ENCODE measurements around the gene PTPRD.

Gene PTPRD

GRCh38 chr9:8599937-8600336 lies 2012.9 kb downstream of the PTPRD start:
- no peaks in the 10 kb centered on the region for H4K20me1 ChIP-seq (ENCODE audit: insufficient read depth)
- H3K27ac ChIP-seq = no peak overlapping the region
- no peak overlapping the region for H3K9ac ChIP-seq
- TF ChIP-seq CTCF (conservative IDR thresholded peaks at IDR 0.05; ENCODE audit: low read depth, low read length) = no peak
- H3K79me2 ChIP-seq (ENCODE audit: insufficient read depth, low read depth) = no peaks in the 10 kb centered on the region
- no peaks in the 10 kb centered on the region for H3K27me3 ChIP-seq (ENCODE audit: insufficient read depth, low read depth)
- H3K4me2 ChIP-seq = no peak overlapping the region
- H3K4me3 ChIP-seq (IDR thresholded peaks at IDR 0.05; ENCODE audit: insufficient read depth, low read depth, low read length) = no peak overlapping the region
- no peaks in the 10 kb centered on the region for H3K4me1 ChIP-seq (ENCODE audit: low read depth, poor library complexity, severe bottlenecking)
- H2AFZ ChIP-seq (ENCODE audit: low read depth) = no peak overlapping the region
- H3K36me3 ChIP-seq (ENCODE audit: insufficient read depth) = no peaks in the 10 kb centered on the region

GRCh38 chr9:8589476-8589875 lies 2023.3 kb downstream of the PTPRD start:
- Histone ChIP-seq H3K36me3 (ENCODE audit: insufficient read depth) (no peaks in the 10 kb centered on the region), H3K4me2 (no peak overlapping the region), H3K27me3 (ENCODE audit: insufficient read depth, low read depth) (no peaks in the 10 kb centered on the region), H4K20me1 (ENCODE audit: insufficient read depth) (no peaks in the 10 kb centered on the region), H3K4me1 (ENCODE audit: low read depth, poor library complexity, severe bottlenecking) (no peaks in the 10 kb centered on the region), H3K27ac (no peak overlapping the region), H3K9ac (no peak overlapping the region), H2AFZ (ENCODE audit: low read depth) (no peak overlapping the region), H3K4me3 (IDR thresholded peaks at IDR 0.05; ENCODE audit: insufficient read depth, low read depth, low read length) (no peak overlapping the region), H3K79me2 (ENCODE audit: insufficient read depth, low read depth) (no peaks in the 10 kb centered on the region)
- no peak for TF ChIP-seq CTCF (conservative IDR thresholded peaks at IDR 0.05; ENCODE audit: low read depth, low read length)

- H3K4me1 ChIP-seq (ENCODE audit: low read depth, poor library complexity, severe bottlenecking) = no peaks in the 10 kb centered on the region
- no peak overlapping the region for H3K27ac ChIP-seq
- no peak overlapping the region for H3K9ac ChIP-seq
- no peak overlapping the region for H3K4me2 ChIP-seq
- H4K20me1 ChIP-seq (ENCODE audit: insufficient read depth) = no peaks in the 10 kb centered on the region
- H2AFZ ChIP-seq (ENCODE audit: low read depth) = no peak overlapping the region
- no peaks in the 10 kb centered on the region for H3K36me3 ChIP-seq (ENCODE audit: insufficient read depth)
- no peak overlapping the region for H3K4me3 ChIP-seq (IDR thresholded peaks at IDR 0.05; ENCODE audit: insufficient read depth, low read depth, low read length)
- H3K79me2 ChIP-seq (ENCODE audit: insufficient read depth, low read depth) = no peaks in the 10 kb centered on the region
- H3K27me3 ChIP-seq (ENCODE audit: insufficient read depth, low read depth) = no peaks in the 10 kb centered on the region
- no peak for TF ChIP-seq CTCF (conservative IDR thresholded peaks at IDR 0.05; ENCODE audit: low read depth, low read length)
Observed at GRCh38 chr9:8585036-8585435, 2027.8 kb downstream of the PTPRD start.

- Histone ChIP-seq H4K20me1 (ENCODE audit: insufficient read depth) (no peaks in the 10 kb centered on the region), H3K9ac (no peak overlapping the region), H3K27me3 (ENCODE audit: insufficient read depth, low read depth) (no peaks in the 10 kb centered on the region), H3K79me2 (ENCODE audit: insufficient read depth, low read depth) (no peaks in the 10 kb centered on the region), H3K4me1 (ENCODE audit: low read depth, poor library complexity, severe bottlenecking) (no peaks in the 10 kb centered on the region), H3K27ac (no peak overlapping the region), H3K4me3 (IDR thresholded peaks at IDR 0.05; ENCODE audit: insufficient read depth, low read depth, low read length) (no peak overlapping the region), H3K4me2 (no peak overlapping the region), H3K36me3 (ENCODE audit: insufficient read depth) (no peaks in the 10 kb centered on the region), H2AFZ (ENCODE audit: low read depth) (no peak overlapping the region)
- TF ChIP-seq CTCF (conservative IDR thresholded peaks at IDR 0.05; ENCODE audit: low read depth, low read length) = no peak
Observed at GRCh38 chr9:8579661-8580060, 2033.1 kb downstream of the PTPRD start.

- H3K36me3 ChIP-seq (ENCODE audit: insufficient read depth) = no peaks in the 10 kb centered on the region
- no peak overlapping the region for H2AFZ ChIP-seq (ENCODE audit: low read depth)
- no peak overlapping the region for H3K9ac ChIP-seq
- TF ChIP-seq CTCF (conservative IDR thresholded peaks at IDR 0.05; ENCODE audit: low read depth, low read length) = no peak
- H3K27me3 ChIP-seq (ENCODE audit: insufficient read depth, low read depth) = no peaks in the 10 kb centered on the region
- no peaks in the 10 kb centered on the region for H3K4me1 ChIP-seq (ENCODE audit: low read depth, poor library complexity, severe bottlenecking)
- no peak overlapping the region for H3K4me3 ChIP-seq (IDR thresholded peaks at IDR 0.05; ENCODE audit: insufficient read depth, low read depth, low read length)
- no peak overlapping the region for H3K4me2 ChIP-seq
- H3K27ac ChIP-seq = no peak overlapping the region
- H3K79me2 ChIP-seq (ENCODE audit: insufficient read depth, low read depth) = no peaks in the 10 kb centered on the region
- H4K20me1 ChIP-seq (ENCODE audit: insufficient read depth) = no peaks in the 10 kb centered on the region
Observed at GRCh38 chr9:8576741-8577140, 2036.1 kb downstream of the PTPRD start.

All from KMS-11 (cell line).